GM19397 (cell line): ENCODE measurements around the gene NLRC3.

ENCODE experiments used
- ATAC-seq: cut with Tn5 transposase; IDR thresholded peaks from one replicate; pipeline ENCODE4 v1.9.1; 2021; ENCODE audit warnings: mild to moderate bottlenecking, moderate library complexity; ENCODE audit not compliant: unreplicated experiment

NLRC3 gene

DNA sequence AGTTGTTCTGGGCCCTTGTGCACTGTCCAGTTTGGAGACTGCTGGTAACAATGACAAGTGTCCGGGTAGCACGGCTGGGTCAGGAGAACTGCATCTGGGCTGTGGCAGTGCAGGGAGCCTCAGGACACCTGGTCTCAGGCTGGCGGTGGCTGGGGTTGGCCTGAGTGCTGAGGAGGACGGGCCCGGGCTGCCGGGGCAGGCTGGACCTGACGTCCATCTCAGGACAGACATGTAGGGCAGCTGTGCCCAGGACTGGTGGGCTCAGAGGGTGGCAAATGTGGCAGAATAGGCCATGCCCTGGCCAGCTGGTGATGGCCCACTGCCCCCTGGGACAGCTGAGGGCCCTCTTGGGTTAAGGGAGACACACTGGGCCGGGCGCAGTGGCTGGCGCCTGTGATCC is 4.2 kb upstream of the NLRC3 start:
- no peak for ATAC-seq

DNA sequence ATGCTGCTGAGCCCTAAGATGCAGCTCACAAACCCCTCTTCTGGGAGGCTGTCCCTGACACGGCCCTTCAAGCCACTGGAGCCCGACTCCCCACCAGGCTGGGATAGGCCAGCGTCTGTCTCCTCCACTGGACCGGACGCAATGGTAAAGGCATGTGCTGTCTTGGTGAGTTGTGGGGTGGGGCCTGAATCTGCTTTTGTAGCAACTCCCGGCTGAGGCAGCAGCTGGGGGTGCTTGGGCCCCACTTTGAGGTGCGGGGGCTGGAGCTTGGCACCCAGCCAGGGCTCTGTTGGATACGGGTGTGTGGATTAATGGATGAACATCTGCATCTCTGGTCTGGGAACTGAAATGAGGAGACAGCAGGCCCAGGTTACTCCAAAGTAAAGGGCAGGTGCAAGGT is 3.5 kb upstream of the NLRC3 start:
- no peak for ATAC-seq

DNA sequence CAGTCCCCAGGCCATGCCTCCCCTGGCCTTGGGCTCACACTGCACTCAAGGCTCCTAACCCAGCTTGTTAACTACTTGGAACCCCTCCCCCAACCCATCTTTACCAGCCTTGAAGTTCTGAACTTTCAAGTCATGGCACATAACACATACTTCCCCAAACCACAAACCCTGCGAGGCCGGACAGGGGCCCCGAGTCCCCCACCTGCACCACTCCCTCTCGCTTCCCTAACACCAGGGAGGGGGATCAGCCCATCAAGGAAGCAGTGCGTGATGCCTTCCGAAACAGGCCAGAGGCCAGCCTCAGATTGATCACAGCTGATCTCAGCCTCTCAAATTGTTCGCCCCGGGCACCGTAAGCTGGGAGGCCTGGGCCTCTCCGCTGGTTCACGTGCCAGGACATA is 3.0 kb upstream of the NLRC3 start:
- no peak for ATAC-seq

DNA sequence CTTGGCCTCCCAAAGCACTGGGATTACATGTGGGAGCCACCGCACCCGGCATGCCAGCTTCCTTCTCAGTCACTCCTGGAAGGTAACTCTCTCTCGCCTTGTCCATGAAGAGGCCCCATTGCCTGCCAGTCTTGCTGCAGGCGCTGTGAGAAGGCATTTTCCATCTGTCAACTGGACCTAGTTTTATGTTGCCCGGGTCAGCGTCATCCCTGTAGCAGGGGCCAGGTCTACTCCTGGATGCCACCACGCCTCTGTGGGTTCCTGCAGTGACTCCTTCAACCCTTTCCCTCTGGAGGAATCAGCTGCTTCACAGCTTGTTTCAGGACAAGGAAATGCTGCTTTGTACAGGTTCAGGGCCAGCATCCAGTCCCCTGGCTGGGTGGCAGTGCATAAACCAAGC is 2.6 kb upstream of the NLRC3 start:
- ATAC-seq = no peak

DNA sequence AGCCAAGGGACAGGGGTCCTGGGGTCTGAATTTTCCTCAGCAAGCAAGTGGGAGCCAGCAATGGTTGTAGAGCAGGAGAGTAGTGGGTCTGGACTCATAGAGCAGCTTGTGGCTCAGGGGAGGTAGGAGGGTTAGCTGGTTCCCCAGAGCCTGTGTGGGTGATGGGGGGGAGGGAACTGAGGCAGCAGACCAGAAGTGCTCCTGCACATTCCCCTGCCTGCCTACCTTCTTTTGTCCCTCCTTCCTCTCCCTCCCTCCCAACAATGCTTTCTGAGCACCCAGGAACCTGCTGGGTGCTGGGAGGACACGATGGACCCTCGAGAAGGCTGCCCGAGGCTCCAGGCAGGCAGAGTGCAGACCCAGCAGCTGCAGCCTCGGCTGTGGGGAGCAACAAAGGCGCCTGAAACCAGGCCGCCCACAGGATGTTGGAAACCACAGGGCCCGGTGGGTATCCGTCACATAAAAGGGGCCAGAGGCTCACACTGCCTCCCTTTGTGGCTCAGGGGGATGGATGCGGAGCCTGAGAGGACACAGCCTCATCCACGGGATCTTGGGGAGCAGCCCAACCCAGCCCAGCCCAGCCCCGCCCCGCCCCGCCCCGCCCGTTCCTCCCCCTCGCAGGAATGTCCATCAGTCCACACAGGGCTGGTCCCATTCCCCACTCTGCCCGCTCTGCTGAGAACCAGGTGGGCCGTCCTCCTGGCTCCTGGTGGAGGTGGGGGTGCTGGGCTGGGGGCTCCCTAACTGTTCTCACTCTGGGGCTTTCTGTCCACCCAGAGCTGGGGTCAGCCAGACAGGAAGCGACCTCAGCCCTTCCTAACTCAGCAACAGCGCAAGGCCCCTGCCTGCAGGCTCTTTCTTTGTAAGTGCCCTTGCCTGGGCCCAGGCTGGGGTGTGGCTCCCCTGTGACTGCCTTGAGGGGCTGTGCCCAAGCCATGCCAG is 1.7 kb upstream of the NLRC3 start:
- ATAC-seq = peak; percentile 73

DNA sequence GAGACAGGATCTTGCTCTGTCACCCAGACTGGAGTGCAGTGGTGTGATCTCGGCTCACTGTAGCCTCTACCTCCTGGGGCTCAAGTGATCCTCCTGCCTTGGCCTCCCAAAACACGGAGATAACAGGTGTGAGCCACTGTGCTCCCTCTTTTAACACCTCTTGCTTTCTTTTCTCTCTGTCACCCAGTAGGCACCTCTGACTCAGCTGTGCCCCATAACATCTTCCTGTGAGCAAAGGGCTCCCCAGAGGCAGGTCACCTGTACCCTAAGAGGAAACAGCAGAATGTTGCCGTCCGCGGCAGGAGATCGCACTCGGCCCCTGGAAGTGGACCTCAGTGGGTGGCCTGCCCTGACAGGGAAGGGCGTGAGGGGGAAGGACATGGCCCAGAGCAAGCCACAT is 918 bp upstream of the NLRC3 start:
- ATAC-seq = no peak

DNA sequence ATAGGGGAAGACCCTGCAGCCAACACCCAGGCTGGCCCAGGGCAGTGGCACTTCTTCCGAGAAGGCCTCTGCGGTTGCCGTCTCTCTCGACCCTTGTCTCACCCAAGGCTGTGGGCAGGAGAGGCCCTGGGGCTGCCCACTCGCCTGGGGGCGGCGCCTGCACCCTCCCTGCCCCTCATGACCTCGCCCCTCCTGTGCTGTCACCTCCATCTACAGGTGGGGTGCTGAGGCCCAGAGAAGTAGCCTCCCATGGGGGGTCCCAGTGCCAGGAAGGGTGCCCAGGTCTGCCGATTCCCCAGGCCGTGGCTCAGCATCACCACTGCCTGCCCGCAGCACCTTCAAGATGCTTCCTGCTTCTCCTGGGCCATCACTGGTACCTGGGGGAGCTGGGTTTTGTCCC is 992 bp downstream of the NLRC3 start:
- no peak for ATAC-seq

DNA sequence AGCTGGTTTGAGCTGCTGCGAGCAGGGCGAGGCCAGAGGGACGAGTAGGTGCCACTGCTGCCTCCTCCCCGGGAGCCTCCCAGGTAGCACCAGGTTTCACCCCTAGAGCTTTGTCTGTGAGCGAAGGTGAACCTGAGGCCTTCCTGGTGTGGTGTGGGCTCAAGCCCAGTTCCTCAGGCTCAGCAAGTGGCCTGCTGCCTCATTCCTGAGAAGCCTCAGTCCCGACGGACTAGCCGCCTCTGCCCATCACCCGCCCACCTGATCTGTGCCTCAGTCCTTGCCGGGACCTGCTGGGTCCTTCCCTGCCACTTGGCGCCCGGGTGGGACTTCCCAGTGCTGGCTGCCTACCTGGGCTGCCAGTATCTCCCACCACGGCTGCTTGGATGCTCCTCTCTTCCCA is 1.7 kb downstream of the NLRC3 start:
- no peak for ATAC-seq

DNA sequence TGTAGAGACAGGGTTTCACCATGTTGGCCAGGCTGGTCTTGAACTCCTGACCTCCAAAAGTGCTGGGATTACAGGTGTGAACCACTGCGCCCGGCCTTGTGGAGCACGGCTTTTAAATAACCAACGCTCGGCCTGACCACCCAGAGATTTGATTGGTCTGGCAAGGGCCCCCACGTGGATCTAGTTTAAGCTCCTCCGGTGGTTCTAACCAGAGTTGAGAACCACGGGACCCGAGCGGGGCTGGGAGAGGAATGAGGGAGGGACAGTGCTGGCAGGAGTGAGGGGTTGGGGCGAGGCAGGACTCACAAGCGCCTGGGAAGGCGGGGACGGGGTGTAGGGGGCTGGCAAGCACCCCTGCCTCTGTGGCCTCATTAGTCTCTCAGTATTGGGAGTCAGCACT is 3.0 kb downstream of the NLRC3 start:
- ATAC-seq = no peak

DNA sequence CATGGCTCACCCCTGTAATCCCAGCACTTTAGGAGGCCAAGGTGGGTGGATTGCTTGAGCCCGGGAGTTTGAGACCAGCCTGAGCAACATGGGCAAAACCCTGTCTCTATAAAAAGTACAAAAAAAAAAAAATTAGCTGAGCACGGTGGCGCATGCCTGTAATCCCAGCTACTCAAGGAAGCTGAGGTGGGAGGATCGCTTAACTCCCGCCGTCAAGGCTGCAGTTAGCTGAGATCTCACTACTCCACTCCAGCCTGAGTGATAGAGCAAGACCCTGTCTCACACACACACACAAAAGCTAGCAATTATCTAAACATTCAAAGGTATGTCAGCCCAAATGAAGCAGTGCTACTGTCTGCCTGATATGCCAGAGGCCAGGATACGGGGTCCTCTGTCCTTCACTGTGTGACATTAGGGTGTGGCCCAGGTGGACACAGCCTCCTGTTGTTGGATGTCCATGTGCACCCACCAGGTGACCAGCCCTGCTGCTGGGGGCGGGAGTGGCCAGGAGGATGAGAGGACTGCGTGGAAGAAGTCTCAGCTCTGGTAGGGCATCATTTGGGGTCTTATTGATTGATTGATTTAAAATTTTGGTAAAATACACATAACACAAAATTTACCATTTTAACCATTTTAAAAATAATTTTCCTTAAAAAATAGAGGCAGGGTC is 3.9 kb downstream of the NLRC3 start:
- ATAC-seq = no peak

DNA sequence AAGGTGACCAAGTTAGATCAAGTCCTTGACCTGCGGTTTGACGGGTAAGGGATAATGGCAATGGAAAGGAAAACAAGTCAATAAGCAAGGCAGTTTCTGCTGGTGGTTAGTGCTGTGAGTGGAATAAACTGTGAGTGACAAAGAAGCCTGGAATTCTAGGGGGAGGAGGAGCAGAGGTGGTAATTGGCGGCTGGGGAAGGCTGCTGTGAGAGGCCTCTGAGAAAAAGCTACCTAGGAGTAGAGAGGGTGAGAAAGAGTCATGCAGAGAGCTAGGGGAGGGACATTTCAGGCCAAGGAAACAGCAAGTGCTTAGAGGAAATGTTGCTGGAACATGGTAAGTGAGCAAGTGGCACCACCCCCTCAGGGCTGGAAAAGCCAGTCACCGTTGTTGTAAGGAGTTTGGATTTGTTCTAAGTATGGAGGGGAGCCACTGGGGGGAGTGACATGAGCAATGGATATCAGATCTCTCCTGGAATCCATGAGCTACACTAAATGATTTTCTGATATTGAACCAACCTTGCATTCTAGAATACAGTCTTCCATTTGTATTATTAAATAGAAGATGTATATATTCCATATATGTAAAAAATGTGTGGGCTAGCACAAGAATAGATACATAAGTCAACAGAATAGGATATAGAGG is 6.7 kb downstream of the NLRC3 start:
- no peak for ATAC-seq

DNA sequence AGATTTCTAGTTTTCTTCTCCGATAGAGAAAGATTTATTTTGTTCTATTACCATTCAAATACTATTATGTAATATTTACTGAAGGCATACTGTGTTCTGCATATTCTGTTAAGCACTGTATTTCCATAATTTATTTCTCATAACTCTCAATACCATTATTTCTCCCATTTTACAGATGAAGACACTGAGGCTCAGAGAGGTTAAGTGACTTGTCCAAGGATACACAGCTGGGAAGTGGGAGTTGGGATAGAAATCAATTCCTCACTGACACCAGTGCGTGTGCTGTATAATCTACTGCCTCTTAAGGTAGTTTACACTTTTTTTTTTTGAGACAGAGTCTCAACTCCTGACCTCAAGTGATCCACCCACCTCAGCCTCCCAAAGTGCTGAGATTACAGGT is 7.4 kb downstream of the NLRC3 start:
- ATAC-seq = no peak

DNA sequence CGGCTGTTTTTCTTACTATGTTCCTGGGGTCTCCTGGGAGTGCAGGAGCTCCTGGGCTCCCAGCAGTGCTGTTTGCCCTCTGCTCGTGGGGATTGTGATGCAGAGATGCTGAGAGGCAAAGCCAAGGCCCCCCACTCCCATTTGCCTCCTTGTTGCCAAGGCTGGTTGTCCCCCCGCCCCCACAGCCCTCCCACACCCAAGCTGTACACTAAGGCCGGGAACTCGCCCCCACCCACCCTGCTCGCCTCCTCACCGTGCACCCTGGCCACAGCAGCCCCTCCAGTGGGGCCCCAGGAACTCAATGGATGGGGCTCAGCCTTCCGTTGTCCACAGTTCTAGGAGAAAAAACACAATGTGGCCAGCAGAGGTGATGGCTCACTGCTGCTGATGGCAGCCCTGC is 10.2 kb downstream of the NLRC3 start:
- ATAC-seq = no peak

DNA sequence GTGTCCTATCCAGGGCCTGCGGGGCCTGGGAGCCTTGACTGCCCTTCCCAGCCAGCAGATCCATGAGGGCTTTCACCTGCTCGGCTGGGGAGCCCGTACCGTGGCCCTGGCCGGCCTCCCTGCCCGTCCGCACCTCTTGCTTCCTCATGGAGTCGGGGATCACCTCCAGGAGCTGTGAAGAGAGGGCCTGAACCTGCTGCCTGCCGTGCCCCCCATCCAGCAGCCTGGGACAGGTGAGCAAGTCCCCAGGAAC is 12.4 kb downstream of the NLRC3 start:
- ATAC-seq = no peak

DNA sequence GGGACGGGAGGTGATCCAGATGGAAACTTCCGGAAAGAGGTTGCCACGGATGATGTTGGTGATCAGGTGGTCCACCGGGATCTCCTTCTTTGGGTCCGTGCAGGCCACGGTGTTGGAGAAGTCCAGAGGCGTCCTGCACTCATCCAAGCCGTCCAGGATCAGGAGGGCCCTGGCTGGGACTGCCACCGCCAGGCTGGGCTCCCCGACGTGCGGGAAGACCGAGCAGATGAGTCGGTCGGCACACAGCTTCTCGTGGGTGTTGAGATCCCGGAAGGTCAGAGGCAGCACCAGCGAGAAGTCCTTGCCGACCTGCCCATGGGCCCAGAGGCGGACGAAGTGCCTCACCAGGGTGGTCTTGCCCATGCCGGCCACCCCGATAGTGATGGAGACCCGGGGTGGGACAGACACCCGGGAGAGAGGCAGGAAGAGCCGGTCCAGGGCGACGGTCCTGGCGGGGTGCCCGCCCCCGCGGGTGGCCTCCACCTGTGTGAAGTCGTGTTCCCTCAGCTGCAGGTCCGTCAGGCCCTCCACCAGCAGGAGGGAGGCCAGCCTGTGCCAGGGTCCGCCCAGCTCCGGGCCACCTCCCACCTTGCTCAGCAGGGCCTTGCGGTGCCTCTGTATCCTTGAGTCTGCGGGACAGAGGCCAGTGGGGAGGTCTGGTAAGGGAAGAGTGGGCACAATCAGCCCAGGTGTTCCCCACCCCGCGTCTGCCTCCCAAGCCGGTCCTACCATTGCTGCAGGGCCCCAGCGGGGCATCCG is 12.9 kb downstream of the NLRC3 start:
- ATAC-seq = no peak

DNA sequence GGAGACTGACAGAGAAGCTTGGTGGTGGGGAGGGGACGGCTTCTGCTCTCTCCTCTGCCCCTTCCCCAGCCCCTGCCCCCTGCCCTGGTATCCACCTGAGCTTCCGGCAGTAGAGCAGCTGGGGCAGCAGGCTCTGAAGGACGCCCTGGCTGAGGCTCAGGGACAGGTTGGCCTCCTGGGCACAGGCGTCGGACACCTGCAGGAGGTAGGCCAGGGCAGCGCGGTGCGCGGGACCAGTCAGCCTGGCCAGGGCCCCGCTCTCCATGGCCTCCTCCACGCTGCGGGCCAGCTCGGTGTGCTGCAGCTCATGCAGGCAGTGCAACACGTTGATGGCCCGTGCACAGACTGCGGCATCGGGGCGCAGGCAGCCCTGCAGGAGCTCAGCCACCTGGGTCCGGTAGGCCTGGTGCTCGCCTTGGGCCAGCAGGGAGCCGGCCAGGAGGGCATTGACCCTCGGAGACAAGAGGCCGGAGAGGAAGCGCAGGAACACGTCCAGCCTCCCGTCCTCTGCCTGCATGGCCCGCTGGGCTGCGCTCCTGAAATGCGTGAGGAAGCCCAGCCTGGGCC is 14.2 kb downstream of the NLRC3 start:
- no peak for ATAC-seq

DNA sequence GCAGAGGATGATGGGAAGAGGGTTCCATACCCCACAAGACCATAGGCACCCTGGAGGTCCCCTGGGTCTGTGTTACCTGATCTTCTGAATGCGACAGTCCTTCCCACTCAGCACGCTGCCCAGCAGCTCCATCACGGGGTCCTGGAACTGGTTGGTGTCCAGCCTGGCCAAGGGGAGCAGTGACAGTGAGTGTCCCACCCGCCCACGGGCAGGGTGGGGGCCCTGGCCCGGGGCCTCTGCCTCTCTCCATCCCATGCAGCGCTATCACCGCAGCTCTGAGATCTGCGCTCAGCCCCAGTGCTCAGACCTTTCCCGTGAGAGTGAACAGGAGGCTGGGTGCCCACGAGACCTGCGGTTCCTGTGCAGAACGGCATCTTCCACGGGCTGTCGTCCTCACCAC is 15.6 kb downstream of the NLRC3 start:
- no peak for ATAC-seq

DNA sequence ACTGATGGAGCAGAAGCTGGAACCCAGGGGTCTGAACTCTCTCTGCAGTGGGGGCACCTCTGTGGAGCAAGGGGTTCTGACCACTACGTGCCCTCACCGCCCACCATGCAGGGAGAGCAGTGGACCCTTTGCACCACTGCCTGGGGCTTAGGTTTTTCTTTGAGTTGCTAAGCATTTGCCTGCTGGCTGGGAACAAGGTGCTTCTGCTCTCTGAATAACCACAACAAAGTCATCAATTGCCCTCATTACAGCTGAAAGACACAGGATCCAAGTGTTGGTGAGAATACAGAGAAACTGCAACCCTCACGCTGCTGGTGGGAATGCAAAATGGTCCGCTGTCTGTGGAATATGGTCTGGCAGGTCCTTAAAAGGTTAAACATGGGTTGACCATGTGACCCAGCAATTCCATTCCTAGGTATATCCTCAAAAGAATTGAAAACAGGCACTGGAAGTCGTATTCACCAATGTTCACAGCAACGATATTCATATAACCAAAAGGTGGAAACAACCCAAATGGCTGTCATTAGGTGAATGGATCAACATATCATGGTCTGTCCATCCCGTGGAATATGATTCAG is 22.8 kb downstream of the NLRC3 start:
- no peak for ATAC-seq

DNA sequence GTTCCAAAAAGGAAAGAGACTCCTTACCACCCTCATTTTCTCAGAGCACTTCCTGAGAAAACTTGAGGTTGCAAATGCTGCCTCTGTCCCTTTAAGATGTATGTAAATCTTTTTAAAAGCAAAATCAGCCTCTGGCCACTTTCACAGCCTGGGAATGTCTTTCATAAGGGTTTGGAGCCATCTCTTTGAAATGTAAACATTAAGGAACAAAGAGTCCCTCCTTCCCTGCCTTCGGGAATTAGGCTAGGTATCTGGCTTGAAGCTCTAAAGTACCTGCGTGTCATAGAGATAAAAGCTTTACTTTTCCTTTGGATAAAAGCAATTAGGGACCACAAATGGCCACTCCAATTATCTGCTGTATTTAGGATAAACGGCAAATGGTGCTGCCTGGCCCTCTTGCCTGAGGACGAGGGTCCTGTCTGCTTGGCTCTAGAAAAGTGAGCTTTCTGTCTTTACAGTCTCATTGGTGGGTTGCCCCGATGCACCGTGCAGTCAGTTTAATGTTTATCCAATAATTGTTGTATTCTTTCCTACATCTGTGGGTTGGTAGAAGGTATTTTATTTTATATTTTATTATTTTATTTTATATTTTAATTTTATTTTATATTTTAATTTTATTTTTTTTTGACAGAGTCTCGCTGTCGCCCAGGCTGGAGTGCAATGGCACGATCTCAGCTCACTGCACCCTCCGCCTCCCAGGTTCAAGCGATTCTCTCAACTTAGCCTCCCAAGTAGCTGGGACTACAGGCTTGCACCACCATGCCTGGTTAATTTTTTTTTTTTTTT is 23.9 kb downstream of the NLRC3 start:
- ATAC-seq = no peak
